Gastroesophageal sphincter (tissue), 4 donors: ENCODE measurements around the gene BICRA. TPM values are rescaled to one million over a fixed set of nuclear protein-coding genes. Genes with fewer than 3 reads are reported as not detected.
"Not testable (repeated sequence)": the region's sequence is repeated elsewhere in the genome, so short reads cannot be mapped to it uniquely, and the experiment has no call there.

ENCODE experiments used
- ATAC-seq: fragments of 150-250 bp; one replicate; pipeline ENCODE4 v1.9.1; 2016; ENCODE audit warnings: mild to moderate bottlenecking, moderate library complexity
- H3K27ac ChIP-seq, 4 donors: fragments of 200-600 bp; sonication (generic) in 3 of 4; 1 replicate in 3 of 4; 2 replicates in 1 of 4; pipeline ENCODE4 v1.5.1; 2016 to 2019
- H3K27me3 ChIP-seq: fragments of 200-600 bp; sonication (generic); one replicate; pipeline ENCODE4 v1.5.1; 2019
- H3K36me3 ChIP-seq, 2 donors: fragments of 200-600 bp; sonication (generic); one replicate each; pipeline ENCODE4 v1.5.1; 2019; ENCODE audit warnings: control low read depth in 1 of 2
- H3K4me1 ChIP-seq, 3 donors: fragments of 200-600 bp; sonication (generic); 1 replicate in 2 of 3; 2 replicates in 1 of 3; pipeline ENCODE4 v1.5.1; 2016 to 2019; ENCODE audit warnings: control low read depth in 2 of 3
- H3K4me3 ChIP-seq, 2 donors: fragments of 200-600 bp; sonication (generic); one replicate each; pipeline ENCODE4 v1.5.1; 2019; ENCODE audit warnings: mild to moderate bottlenecking in 1 of 2, moderate library complexity in 1 of 2
- H3K9me3 ChIP-seq, 3 donors: fragments of 200-600 bp; sonication (generic); one replicate each; pipeline ENCODE4 v1.5.1; 2017 to 2019; ENCODE audit warnings: control low read depth in 2 of 3
- EP300 ChIP-seq: sonication (generic); formaldehyde crosslinking; IDR thresholded peaks from one replicate; pipeline ENCODE4 v1.6.1; 2017; ENCODE audit warnings: antibody characterized with exemption, mild to moderate bottlenecking
- POLR2A ChIP-seq, 2 donors: fragments of 450-650 bp; IDR thresholded peaks; one replicate each; pipeline ENCODE4 v1.6.1; 2017; ENCODE audit warnings: antibody characterized with exemption in 2 of 2, mild to moderate bottlenecking in 2 of 2, moderate library complexity in 1 of 2
- POLR2AphosphoS5 ChIP-seq: sonication (generic); formaldehyde crosslinking; IDR thresholded peaks from one replicate; pipeline ENCODE4 v1.6.1; 2017; ENCODE audit warnings: antibody characterized with exemption
- WGBS, 2 donors: methylation state at CpG; one replicate each; pipeline ENCODE4 v1.1.5; 2018; ENCODE audit warnings: low coverage in 1 of 2; 5-methylcytosine and 5-hydroxymethylcytosine counted together
- total RNA-seq, 4 donors: library from RNA; depleted of rRNA; stranded (reverse); fragments of >200 nt; gene quantifications; one replicate each; pipeline ENCODE4 v1.1.0, GENCODE V29; 2016
- TF ChIP-seq, protein P1 (sequence below), 4 experiments: fragments of 200-600 bp in 2 of 4; fragments of 450-650 bp in 2 of 4; sonication (generic) in 1 of 4; IDR thresholded peaks; one replicate each; pipeline ENCODE4 v1.5.1; 2017 to 2019; ENCODE audit warnings: antibody characterized with exemption in 4 of 4, mild to moderate bottlenecking in 2 of 4, moderate library complexity in 2 of 4

BICRA gene
- total RNA-seq, 4 donors from 2014 or later, result 6.5 to 29.1 (median 11.5) TPM

DNA sequence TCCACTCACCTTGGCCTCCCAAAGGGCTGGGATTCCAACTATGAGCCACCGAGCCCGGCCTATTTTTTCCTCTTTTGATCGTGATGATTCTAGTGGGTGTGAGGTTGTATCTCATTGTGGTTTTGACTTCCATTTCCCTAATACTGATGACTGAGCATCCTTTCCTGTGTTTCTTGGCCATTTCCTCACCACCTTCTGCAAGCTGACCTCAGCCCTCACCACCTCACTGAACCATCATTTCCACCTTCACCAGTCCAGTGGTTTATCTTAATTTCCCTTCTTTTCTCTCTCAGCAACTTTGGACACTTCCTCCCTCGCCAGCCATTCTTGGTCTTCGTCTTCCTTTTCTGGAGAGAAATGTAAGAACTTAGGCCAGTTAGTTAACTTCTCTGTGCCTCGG, 13.0 kb upstream of the BICRA start:
- no peak for ATAC-seq
- TF ChIP-seq POLR2AphosphoS5 (no peak), POLR2A (IDR thresholded peaks at IDR 0.05) (no peak), EP300 (no peak)
- TF ChIP-seq, protein P1, sequence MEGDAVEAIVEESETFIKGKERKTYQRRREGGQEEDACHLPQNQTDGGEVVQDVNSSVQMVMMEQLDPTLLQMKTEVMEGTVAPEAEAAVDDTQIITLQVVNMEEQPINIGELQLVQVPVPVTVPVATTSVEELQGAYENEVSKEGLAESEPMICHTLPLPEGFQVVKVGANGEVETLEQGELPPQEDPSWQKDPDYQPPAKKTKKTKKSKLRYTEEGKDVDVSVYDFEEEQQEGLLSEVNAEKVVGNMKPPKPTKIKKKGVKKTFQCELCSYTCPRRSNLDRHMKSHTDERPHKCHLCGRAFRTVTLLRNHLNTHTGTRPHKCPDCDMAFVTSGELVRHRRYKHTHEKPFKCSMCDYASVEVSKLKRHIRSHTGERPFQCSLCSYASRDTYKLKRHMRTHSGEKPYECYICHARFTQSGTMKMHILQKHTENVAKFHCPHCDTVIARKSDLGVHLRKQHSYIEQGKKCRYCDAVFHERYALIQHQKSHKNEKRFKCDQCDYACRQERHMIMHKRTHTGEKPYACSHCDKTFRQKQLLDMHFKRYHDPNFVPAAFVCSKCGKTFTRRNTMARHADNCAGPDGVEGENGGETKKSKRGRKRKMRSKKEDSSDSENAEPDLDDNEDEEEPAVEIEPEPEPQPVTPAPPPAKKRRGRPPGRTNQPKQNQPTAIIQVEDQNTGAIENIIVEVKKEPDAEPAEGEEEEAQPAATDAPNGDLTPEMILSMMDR (IDR thresholded peaks at IDR 0.05), result no peak
- Histone ChIP-seq H3K4me1 (peaks cover 0 to 24% (median 8%) of the 10 kb centered on the region in 3 donors), H3K27ac (no peak overlapping the region), H3K9me3 (no peaks in the 10 kb centered on the region), H3K36me3 (no peaks in the 10 kb centered on the region), H3K4me3 (no peak overlapping the region), H3K27me3 (no peaks in the 10 kb centered on the region)
- WGBS, 2 donors, result 58% methylated on average over 6 of the region's 6 CpGs; no CpG with 5 or more reads in 1 of the 2 donors

- TF ChIP-seq, protein P1 (IDR thresholded peaks at IDR 0.05), result no peak
- TF ChIP-seq POLR2AphosphoS5, result peak; percentile 88
- Histone ChIP-seq H3K27me3 (no peaks in the 10 kb centered on the region), H3K4me3 (peak overlapping the region; percentile 30 to 63), H3K36me3 (no peaks in the 10 kb centered on the region), H3K27ac (peak overlapping the region; percentile 80 to 94 (median 90)), H3K9me3 (no peaks in the 10 kb centered on the region), H3K4me1 (peaks cover 0 to 29% (median 8%) of the 10 kb centered on the region in 3 donors)
- WGBS, 2 donors, result 9 to 11% methylated on average over 19 to 21 of the region's 21 CpGs
- ATAC-seq, result peak; percentile 62
Measured at GRCh38 chr19:47598407-47599349, 10.3 kb upstream of the BICRA start.

- not testable (repeated sequence) for ATAC-seq, H3K36me3 ChIP-seq
Measured at GRCh38 chr19:47599671-47600245, 9.2 kb upstream of the BICRA start.

GRCh38 chr19:47600246-47601179, 8.4 kb upstream of the BICRA start:
- Histone ChIP-seq H3K4me3 (peak overlapping the region; percentile 41 to 63), H3K36me3 (no peaks in the 10 kb centered on the region), H3K27me3 (no peaks in the 10 kb centered on the region), H3K4me1 (peaks cover 0 to 29% (median 8%) of the 10 kb centered on the region in 3 donors), H3K27ac (peak overlapping the region; percentile 80 to 94 (median 90)), H3K9me3 (no peaks in the 10 kb centered on the region)
- peak; percentile 97 for ATAC-seq
- TF ChIP-seq, protein P1 (IDR thresholded peaks at IDR 0.05), result peak in 1 of 4 experiments; percentile 9
- TF ChIP-seq EP300, result no peak
- peak; percentile 85 for TF ChIP-seq POLR2AphosphoS5
- TF ChIP-seq POLR2A (IDR thresholded peaks at IDR 0.05), result peak; percentile 80
- 2 to 10% methylated on average over 9 to 15 of the region's 77 CpGs for WGBS, 2 donors

More at GRCh38 chr19:47599671-47600245, 9.2 kb upstream of the BICRA start:
- Histone ChIP-seq H3K4me1 (peaks cover 0 to 29% (median 8%) of the 10 kb centered on the region in 3 donors), H3K27ac (peak overlapping the region; percentile 80 to 94 (median 90)), H3K4me3 (peak overlapping the region; percentile 21 to 63)
- H3K27me3 ChIP-seq, H3K9me3 ChIP-seq: not testable (repeated sequence)
- 30 to 43% methylated on average over 12 to 22 of the region's 25 CpGs for WGBS, 2 donors
